HEK293 (cell line): ENCODE data around the gene LPAR2.

Experiments
- PRDM1 ChIP-seq: fragments of 450-650 bp; formaldehyde crosslinking; IDR thresholded peaks from 2 replicates; pipeline ENCODE4; 2016; ENCODE audit warnings: missing biosample characterization, missing genetic modification characterization
- ZBTB26 ChIP-seq: fragments of 450-650 bp; formaldehyde crosslinking; optimal IDR thresholded peaks from 2 replicates; pipeline ENCODE3; 2016; ENCODE audit warnings: missing biosample characterization, mild to moderate bottlenecking, missing genetic modification characterization
- ZNF138 ChIP-seq: fragments of 450-650 bp; formaldehyde crosslinking; IDR thresholded peaks from 2 replicates; pipeline ENCODE4 v1.5.1; 2016; ENCODE audit warnings: missing biosample characterization, missing genetic modification characterization, borderline replicate concordance
- ZNF23 ChIP-seq: fragments of 450-650 bp; formaldehyde crosslinking; IDR thresholded peaks from 2 replicates; pipeline ENCODE4 v1.5.1; 2016; ENCODE audit warnings: missing biosample characterization, missing genetic modification characterization, borderline replicate concordance
- ZNF292 ChIP-seq: fragments of 450-650 bp; formaldehyde crosslinking; IDR thresholded peaks from 2 replicates; pipeline ENCODE4 v1.5.1; 2016; ENCODE audit warnings: low read depth, missing biosample characterization, missing genetic modification characterization, borderline replicate concordance
- ZNF394 ChIP-seq: fragments of 450-650 bp; formaldehyde crosslinking; IDR thresholded peaks from 2 replicates; pipeline ENCODE4 v1.5.1; 2016; ENCODE audit warnings: missing biosample characterization, missing genetic modification characterization, mild to moderate bottlenecking, moderate library complexity, borderline replicate concordance
- ZNF416 ChIP-seq: fragments of 450-650 bp; formaldehyde crosslinking; IDR thresholded peaks from 2 replicates; pipeline ENCODE4 v1.5.1; 2016; ENCODE audit warnings: missing biosample characterization, missing genetic modification characterization
- ZNF560 ChIP-seq: fragments of 450-650 bp; formaldehyde crosslinking; IDR thresholded peaks from 2 replicates; pipeline ENCODE4 v1.5.1; 2017; ENCODE audit warnings: missing biosample characterization, missing genetic modification characterization, borderline replicate concordance
- ZNF596 ChIP-seq: fragments of 450-650 bp; IDR thresholded peaks from 2 replicates; pipeline ENCODE4 v1.5.0; 2018; ENCODE audit warnings: missing biosample characterization, mild to moderate bottlenecking, missing genetic modification characterization, moderate library complexity
- ZNF777 ChIP-seq: fragments of 450-650 bp; formaldehyde crosslinking; IDR thresholded peaks from 2 replicates; pipeline ENCODE4 v1.5.1; 2017; ENCODE audit warnings: missing biosample characterization, missing genetic modification characterization, borderline replicate concordance
- ZSCAN23 ChIP-seq: fragments of 450-650 bp; formaldehyde crosslinking; IDR thresholded peaks from 2 replicates; pipeline ENCODE4 v1.5.1; 2016; ENCODE audit warnings: missing biosample characterization, missing genetic modification characterization
- TF ChIP-seq, protein P1 (sequence below): fragments of 450-650 bp; formaldehyde crosslinking; IDR thresholded peaks from 2 replicates; pipeline ENCODE4 v1.5.1; 2016; ENCODE audit warnings: missing biosample characterization, missing genetic modification characterization
- TF ChIP-seq, protein P2 (sequence below): fragments of 450-650 bp; formaldehyde crosslinking; IDR thresholded peaks from 2 replicates; pipeline ENCODE4 v1.5.1; 2016; ENCODE audit warnings: missing biosample characterization, missing genetic modification characterization

DNA sequence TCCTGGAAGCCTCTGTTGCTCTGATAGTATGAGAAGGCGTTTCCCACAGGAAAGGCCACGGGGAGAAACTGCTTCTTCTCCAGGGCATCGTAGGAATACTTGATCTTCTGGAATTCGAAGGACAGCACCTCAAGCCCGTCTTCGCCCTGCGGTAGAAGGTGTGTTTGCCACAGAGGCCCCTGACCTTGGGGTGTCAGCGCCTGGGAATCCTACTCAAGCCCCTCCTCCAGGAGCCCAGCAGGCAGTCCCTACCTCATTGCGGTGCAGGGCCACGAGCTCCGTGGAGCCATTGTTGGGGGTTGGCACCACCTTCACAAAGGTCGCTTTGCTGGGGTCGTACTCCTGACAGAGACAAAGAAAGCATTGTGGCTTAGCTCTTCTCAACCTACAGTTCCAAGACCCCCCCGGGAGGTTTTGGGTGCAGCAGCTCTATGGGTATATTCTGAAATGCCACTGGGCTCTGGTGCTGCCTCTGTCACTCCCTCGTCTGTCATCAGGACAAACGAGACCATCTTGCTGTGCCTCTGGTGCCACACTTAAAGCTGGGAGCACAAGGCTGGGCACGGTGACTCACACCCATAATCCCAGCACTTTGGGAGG lies 31.7 kb upstream of the LPAR2 start:
- TF ChIP-seq ZBTB26 (no peak), ZNF138 (tag by site-specific recombination) (no peak), ZNF777 (no peak), PRDM1 (tag by site-specific recombination) (no peak), ZNF394 (tag by site-specific recombination) (no peak), ZNF292 (tag by site-specific recombination) (no peak), ZSCAN23 (tag by site-specific recombination) (no peak), ZNF23 (no peak), ZNF560 (tag by site-specific recombination) (no peak), ZNF416 (tag by site-specific recombination) (no peak), ZNF596 (tag by site-specific recombination) (no peak)
- TF ChIP-seq, protein P1, sequence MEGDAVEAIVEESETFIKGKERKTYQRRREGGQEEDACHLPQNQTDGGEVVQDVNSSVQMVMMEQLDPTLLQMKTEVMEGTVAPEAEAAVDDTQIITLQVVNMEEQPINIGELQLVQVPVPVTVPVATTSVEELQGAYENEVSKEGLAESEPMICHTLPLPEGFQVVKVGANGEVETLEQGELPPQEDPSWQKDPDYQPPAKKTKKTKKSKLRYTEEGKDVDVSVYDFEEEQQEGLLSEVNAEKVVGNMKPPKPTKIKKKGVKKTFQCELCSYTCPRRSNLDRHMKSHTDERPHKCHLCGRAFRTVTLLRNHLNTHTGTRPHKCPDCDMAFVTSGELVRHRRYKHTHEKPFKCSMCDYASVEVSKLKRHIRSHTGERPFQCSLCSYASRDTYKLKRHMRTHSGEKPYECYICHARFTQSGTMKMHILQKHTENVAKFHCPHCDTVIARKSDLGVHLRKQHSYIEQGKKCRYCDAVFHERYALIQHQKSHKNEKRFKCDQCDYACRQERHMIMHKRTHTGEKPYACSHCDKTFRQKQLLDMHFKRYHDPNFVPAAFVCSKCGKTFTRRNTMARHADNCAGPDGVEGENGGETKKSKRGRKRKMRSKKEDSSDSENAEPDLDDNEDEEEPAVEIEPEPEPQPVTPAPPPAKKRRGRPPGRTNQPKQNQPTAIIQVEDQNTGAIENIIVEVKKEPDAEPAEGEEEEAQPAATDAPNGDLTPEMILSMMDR (tag by site-specific recombination) = no peak
- TF ChIP-seq, protein P2, sequence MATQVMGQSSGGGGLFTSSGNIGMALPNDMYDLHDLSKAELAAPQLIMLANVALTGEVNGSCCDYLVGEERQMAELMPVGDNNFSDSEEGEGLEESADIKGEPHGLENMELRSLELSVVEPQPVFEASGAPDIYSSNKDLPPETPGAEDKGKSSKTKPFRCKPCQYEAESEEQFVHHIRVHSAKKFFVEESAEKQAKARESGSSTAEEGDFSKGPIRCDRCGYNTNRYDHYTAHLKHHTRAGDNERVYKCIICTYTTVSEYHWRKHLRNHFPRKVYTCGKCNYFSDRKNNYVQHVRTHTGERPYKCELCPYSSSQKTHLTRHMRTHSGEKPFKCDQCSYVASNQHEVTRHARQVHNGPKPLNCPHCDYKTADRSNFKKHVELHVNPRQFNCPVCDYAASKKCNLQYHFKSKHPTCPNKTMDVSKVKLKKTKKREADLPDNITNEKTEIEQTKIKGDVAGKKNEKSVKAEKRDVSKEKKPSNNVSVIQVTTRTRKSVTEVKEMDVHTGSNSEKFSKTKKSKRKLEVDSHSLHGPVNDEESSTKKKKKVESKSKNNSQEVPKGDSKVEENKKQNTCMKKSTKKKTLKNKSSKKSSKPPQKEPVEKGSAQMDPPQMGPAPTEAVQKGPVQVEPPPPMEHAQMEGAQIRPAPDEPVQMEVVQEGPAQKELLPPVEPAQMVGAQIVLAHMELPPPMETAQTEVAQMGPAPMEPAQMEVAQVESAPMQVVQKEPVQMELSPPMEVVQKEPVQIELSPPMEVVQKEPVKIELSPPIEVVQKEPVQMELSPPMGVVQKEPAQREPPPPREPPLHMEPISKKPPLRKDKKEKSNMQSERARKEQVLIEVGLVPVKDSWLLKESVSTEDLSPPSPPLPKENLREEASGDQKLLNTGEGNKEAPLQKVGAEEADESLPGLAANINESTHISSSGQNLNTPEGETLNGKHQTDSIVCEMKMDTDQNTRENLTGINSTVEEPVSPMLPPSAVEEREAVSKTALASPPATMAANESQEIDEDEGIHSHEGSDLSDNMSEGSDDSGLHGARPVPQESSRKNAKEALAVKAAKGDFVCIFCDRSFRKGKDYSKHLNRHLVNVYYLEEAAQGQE (tag by site-specific recombination) = no peak
